GM18517 (cell line): ENCODE results near the gene SMIM30.
"Not testable (repeated sequence)": the region's sequence is repeated elsewhere in the genome, so short reads cannot be mapped to it uniquely, and the experiment has no call there.

Source experiments
- ATAC-seq: cut with Tn5 transposase; IDR thresholded peaks from one replicate; pipeline ENCODE4 v1.9.1; 2021; ENCODE audit warnings: mild to moderate bottlenecking, moderate library complexity; ENCODE audit not compliant: unreplicated experiment

Gene SMIM30

DNA sequence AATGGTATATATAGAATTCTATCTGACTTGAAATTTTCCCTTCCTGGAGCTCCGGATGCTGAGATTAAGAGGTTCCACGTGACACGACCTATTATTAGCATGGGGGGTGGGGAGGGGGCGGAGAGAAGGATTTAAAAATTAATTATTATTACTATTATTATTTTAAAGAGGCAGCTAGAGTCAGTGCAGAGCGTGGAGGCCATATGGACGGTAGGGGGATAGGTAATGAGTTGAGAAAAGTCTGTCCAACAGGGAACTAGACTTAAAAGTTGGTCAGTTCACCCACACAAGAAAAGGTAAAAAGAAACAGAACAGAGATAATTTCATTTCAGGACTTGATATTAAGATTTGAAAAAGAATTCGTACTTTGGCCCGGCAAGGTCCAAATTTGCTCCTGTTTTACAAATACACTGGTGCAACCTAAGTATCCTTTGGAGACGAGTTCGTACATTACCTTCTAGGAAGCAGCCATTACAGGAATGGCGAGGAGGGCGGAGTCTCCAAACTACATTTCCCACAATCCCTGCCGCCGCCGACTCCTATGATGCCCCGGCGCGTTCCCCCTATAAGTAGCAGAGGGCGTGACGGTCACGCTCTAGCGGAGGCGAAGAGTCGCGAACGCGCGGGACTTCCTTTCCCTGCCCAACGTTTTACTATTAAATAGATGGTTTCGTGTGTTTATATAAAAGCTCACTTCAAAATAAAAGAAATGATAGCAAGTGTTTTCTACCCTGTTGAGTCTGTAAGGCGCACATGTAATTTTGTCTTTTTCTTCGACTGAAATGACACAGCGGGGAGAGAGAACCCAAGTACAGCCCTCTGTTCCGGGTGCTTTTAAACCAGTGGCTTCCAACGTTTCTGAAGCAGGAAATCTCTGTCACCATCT lies at the start of gene SMIM30:
TSS of gene SMIM30 (minus strand) at position 481 of the 886 bp plus-strand sequence. CDS start 976 bp downstream, outside the sequence.
- ATAC-seq = peak; percentile 98

- ATAC-seq = not testable (repeated sequence)
Observed at GRCh38 chr7:113166176-113166575, 47.8 kb upstream of the SMIM30 start.

DNA sequence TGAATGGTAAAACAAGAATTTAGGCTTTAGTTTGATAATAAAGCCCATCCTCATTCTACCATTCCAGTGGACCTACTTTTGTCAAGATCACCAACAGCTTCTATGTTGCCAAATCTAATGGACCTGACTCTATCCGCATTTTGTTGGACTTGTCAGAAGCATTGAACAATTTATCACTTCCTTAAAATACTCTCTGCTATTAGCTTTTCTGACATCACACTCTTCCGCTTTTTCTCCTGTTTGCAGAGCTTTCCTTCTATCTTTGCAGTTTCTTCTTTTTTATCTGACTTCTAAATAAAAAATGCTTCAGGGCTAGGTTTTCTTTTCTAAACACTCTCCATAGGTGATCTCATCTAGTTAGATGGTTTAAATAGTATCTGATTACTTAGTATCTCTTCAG lies 42.7 kb upstream of the SMIM30 start:
- ATAC-seq = no peak

DNA sequence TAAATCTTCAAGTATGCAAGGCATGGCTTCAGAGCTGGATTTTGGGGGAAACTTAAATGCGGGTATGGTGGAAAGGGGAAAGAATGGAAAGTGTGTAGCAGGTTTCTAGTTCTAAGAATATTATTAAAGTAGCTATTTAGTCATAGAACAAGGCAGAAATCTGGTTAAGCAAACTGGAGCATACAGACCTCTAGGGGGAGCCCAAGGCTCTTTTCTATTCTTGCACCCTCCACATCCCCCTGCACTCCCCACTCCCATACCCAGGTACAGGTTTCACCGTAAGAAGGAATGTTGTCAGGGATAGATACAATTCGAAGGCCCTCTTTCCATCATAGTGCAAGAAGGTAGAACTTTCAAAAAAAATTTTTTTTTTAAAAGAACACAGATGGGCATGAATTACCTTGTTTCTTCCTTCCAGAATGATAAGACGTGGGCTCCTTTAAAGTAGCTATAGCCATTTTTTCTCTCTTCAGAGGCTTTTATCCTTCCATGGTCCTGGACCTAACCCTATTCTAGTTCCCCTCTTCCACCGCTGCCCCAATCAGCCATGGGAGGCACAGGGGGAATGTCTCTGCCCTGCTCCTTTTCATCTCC lies 41.5 kb upstream of the SMIM30 start:
- peak; percentile 54 for ATAC-seq

- ATAC-seq = no peak
Observed at GRCh38 chr7:113158756-113159155, 40.4 kb upstream of the SMIM30 start.

DNA sequence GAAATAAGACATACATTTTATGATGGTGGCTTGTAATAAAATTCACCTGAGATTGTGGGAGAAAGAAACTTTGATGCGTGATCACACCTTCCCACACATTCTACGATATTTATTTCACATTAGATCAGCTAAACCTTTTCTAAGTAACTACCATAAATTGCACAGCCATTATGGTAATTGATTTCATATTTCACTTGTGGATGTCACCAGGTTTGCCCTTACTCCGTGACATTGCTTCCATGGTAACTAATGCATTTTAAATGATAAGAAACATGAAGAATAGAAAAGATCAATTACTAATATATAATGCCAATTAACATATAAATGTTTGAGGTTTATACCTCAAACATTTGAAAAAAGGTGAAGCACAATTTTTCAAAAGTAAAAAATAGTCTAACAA lies 35.8 kb upstream of the SMIM30 start:
- ATAC-seq = no peak

DNA sequence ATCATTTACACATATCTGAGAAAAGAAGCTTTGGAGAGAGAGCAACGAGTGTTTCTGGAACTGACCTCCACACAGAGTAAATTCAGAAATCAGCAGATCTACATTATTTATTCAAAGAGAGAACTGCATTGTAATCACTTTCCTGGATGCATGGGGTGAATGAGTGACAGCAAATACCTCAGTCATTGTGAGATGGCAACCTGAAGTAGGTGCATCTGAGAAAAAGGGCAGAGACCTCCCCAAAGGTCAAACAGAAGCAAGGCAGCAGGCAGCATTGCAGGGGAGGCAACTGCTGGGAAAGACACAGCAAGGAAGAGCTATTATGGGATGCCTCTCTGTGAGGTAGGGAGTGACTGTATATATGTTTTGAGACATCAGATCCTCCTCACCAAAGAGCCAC lies 26.5 kb upstream of the SMIM30 start:
- ATAC-seq = no peak

DNA sequence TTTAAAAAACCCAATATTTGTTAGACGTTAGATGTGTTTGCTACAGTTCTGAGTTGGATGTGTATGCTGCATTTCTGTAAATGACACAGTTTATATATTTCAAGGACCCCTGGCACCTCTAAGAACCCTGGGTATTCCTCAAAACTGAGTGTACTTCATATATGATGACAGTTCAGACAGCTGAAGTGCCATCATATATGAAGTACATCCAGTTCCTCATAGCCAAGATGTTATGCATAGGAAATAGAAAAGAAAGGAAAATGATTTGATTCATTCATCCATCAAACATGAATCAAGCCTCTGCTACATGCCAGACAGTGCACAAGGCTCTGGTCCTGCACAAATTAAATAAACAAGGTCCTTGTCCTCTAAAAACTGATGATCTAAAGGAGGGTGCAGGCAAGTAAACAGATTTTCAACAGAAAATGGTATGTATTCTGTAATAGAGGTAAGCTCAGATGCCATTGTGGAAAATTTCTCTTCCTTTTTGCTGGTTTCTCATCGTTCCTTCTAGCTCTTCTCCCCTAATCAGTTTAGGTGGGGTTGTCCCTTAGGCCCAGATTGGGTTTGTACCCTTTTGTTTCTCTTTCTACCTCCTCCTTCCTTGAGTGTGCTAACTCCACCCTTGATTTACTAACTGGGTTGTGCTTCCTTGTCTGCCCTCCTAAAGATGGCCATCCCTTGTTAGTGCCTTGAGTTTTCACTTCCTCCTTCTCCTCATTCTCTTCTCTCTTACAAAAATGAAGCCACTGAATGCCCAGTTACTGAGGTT lies 25.3 kb upstream of the SMIM30 start:
- ATAC-seq = peak; percentile 63

GRCh38 chr7:113142385-113143119 lies 24.2 kb upstream of the SMIM30 start:
- peak; percentile 78 for ATAC-seq

- no peak for ATAC-seq
Observed at GRCh38 chr7:113141803-113142202, 23.4 kb upstream of the SMIM30 start.

DNA sequence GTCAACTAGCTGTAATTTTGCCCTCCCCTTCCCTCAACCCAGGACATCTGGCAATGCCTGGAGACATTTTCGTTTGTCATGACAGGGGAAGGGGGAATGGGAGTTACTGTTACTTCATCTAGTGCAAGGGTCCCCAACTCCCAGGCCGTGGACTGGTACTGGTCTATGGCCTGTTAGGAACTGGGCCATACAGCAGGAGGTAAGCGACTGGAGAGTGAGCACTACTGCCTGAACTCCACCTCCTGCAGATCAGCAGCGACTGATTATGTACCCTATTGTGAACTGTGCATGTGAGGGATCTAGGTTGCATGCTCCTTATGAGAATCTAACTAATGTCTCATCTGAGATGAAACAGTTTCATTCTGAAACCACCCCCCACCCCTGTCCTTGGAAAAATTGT lies 22.6 kb upstream of the SMIM30 start:
- ATAC-seq = no peak

DNA sequence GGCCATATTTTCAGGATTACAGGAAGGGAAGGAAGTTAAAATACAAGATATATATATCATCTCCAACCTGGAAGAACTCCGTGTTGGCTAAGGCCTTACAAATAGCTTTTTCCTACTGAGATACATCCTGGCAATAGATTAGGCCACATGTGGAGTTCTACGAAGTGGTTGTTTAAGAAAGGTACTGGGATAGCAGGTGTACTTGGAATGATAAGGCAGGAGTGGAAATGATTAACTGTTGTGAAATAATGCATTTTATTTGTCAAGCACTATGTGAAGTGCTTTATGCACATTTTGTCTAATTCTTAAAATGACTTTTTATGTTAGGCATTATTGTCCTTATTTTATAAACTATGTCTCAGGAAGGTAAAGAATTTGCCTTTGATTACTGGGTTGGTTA lies 18.9 kb upstream of the SMIM30 start:
- no peak for ATAC-seq

DNA sequence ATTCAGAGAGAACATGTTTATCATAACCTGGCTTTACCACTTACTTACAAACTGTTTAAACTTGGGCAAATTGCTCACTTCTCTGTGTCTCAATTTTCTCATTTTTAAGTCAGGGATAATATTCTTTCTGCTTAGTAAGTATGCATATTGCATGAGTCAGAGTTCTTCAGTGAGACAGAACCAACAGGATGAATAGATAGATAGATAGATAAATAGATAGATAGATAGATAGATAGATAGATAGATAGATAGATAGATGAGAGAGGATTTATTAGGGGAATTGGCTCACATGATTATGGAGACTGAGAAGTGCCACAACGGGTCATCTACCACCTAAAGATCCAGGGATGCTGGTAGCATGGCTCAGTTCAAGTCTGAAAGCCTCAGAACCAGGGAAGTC lies 15.7 kb upstream of the SMIM30 start:
- ATAC-seq = no peak

- ATAC-seq = no peak
Observed at GRCh38 chr7:113131367-113131766, 13.0 kb upstream of the SMIM30 start.

- ATAC-seq = no peak
Observed at GRCh38 chr7:113128031-113128430, 9.7 kb upstream of the SMIM30 start.

DNA sequence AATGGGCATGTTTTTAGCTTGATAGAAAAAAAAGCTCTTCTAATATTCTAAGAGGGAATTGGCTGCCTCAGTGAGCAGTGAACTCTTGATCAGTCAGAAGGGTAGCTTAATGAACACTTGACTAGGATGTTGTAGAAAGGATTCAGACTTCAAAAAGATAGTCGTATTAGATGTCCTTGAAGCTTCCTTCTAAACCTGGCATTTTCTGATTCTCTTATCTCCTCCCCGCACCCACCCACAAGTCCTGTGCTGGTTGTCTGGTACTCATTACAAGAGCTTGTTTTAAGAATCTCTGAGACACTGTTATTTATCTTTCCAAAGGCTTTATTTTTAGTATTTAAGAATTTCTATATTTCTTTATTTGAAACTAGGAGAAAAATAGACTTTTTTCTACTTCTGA lies 7.4 kb upstream of the SMIM30 start:
- ATAC-seq = no peak

DNA sequence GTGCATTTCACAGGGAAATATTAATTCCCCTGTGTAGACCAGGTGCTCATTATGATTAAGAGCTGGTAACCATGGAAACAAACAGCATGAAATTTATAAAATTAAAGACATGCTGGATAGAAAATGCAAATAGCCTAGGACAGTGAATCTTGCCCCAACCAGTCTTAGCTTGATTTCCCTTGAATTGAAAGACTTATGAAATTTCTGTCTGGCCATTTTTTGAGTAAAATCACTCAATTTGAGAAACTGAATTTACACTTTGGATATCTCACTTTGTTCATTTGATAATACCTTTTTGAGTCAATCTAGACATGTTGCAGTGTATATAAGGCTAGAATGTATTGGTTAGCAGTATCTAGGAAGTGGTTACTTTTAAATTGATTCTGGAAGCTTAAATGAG lies 4.4 kb upstream of the SMIM30 start:
- ATAC-seq = no peak

DNA sequence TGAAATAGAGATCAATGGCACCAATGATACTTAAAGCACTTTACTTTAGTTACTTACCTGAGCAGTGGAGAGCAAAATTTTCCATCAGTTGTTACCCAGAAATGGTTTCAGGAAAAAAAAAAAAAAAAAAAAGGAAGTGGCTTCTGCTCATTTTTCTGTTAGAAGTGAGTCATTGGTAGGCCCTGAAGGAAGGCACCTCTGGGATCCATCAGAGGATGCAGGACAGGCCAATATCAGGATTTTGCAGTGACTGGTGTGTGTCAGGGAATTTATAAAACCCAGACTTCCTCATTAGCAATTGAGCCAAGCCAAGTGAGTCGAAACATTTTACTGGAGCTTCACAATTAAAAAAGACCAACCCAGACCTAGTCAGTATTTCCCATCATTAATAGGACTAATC lies 2.3 kb upstream of the SMIM30 start:
- no peak for ATAC-seq

GRCh38 chr7:113119429-113119828 lies 1.1 kb upstream of the SMIM30 start:
- no peak for ATAC-seq

- ATAC-seq = not testable (repeated sequence)
Observed at GRCh38 chr7:113117374-113117774, 980 bp downstream of the SMIM30 start.

DNA sequence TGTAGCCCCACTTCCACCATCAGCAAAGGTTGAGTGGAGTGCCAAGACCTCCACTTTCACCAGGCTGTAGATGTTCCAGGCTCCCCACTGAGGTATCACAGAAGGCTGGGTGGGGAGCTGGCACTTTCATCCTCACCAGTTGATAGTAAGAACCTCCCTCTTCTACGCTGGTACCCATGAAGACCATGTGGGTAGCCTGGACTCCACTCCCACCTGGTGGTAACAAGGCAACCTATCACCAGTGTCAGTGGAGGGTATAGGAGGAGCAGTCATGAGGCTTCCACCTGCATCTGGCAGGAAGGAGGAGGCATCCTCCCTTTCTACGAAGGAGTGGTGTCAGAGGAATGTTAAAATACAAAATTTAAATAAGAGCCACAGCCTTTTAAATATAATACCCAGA lies 4.4 kb downstream of the SMIM30 start:
- ATAC-seq = no peak
